Retinal pigment epithelial cell (primary cell): Measurements from ENCODE around the gene ADGRL3.
A peak's percentile ranks its signal among the peaks of the same experiment; 100 is the strongest.
"Not testable (repeated sequence)": the region's sequence is repeated elsewhere in the genome, so short reads cannot be mapped to it uniquely, and the experiment has no call there.

ENCODE experiments used
- DNase-seq: peaks from one replicate; pipeline ENCODE4 v3.0.0-alpha.2; 2010; ENCODE audit warnings: low read depth
- H3K4me3 ChIP-seq: 2 replicates; pipeline ENCODE4 v1.5.1; 2011; ENCODE audit warnings: mild to moderate bottlenecking, low read length, control low read depth, moderate library complexity
- TF ChIP-seq, protein P1 (sequence below): conservative IDR thresholded peaks from 2 replicates; pipeline ENCODE4 v1.5.1; 2011; ENCODE audit warnings: low read depth, low read length, control low read depth, inconsistent platforms

ADGRL3 gene

DNA sequence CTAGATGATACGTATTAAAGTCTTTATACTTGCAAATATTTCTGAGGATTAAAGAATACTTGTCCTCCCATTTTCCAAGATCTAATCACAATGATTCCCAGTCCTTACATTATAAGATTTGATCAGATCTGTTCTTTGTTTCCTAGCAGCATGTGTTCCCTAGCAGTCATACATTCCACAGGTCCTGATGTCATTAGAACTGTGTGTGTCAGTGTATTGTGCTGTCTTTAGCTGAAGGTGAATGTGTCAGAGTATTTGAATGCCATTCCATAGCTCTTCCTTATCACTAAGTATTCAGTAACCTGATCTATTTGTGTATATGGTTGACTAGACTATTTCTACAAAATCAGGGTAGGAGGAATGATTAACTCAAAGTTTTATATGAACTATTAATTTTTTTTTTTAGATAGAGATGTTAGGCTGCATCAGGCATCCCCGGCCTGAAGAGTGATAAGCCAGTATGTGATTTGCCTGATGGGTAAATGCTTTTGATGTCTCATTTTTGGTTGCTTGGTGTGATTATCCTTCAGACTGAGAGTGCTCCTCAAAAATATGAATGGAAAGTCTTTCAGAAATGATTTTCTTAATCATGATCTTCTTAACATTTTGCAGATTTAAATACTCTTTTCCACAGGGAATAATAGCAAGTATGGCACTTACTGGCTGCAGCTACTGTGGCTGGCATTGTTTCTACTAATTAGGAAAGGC is 4.4 kb downstream of the ADGRL3 start:
- H3K4me3 ChIP-seq, result no peak overlapping the region
- TF ChIP-seq, protein P1, sequence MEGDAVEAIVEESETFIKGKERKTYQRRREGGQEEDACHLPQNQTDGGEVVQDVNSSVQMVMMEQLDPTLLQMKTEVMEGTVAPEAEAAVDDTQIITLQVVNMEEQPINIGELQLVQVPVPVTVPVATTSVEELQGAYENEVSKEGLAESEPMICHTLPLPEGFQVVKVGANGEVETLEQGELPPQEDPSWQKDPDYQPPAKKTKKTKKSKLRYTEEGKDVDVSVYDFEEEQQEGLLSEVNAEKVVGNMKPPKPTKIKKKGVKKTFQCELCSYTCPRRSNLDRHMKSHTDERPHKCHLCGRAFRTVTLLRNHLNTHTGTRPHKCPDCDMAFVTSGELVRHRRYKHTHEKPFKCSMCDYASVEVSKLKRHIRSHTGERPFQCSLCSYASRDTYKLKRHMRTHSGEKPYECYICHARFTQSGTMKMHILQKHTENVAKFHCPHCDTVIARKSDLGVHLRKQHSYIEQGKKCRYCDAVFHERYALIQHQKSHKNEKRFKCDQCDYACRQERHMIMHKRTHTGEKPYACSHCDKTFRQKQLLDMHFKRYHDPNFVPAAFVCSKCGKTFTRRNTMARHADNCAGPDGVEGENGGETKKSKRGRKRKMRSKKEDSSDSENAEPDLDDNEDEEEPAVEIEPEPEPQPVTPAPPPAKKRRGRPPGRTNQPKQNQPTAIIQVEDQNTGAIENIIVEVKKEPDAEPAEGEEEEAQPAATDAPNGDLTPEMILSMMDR, result no peak
- DNase-seq, result peak; percentile 62

DNA sequence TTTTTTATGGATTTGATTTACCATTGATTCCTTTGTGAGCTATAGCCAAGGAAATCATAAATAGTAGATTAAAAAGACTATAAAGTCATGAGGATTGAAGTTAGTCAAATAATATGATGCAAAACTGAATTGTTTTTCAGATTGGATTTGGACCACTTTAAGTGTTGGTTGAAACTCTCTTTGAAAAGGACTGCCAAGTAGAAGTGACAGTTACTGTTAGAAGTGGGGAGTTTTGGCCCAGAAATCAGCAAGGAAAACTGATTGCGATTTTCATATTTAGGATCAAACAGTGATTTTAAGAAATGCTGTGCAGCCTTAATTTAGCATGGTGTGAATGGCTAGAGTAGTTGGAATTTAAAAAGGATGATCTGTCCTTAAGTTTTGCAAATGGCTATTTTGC is 4.9 kb downstream of the ADGRL3 start:
- TF ChIP-seq, protein P1, result no peak
- H3K4me3 ChIP-seq, result no peak overlapping the region
- no peak for DNase-seq

DNA sequence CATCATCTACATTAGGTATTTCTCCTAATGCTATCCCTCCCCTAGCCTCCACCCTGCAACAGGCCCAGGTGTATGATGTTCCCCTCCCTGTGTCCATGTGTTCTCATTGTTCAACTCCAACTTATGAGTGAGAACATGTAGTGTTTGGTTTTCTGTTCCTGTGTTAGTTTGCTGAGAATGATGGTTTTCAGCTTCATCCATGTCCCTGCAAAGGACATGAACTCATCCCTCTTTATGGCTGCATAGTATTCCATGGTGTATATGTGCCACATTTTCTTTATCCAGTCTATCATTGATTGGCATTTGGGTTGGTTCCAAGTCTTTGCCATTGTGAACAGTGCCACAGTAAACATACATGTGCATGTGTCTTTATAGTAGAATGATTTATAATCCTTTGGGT is 7.0 kb downstream of the ADGRL3 start:
- H3K4me3 ChIP-seq, DNase-seq: not testable (repeated sequence)

DNA sequence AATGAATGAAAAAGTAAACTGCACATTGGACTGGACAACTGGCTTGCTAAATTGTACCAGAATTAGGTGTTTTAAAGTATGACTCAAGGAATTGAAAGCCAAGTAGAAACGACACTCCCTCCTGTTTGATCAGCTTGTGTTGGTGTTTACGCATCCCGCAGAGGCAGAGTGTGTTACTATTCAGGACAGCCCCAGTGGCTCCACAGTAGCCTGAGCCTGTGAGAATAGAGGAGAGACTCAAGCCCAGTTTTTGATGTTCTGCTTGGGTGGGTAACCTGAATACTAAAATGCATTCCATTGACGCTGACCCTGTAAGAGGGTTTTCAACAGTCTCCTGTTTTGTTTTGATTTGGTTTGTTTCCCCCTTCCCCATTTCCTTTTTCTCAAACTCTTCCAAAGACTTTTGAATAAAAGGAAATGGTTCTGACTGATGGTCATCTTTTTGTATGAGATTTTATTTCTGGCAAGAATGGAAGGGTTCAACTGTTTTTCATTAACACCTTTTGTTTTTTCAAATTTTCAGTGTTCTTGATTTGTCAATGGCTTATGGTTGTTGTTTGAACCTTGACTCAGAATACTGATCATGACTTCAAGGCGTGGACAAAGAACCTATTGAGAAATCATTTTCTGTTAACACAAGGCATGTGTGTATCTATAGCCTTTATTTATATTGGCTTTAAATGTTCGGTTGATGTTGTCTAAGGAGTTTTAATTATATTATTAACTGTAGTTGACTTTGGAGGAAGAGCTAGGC is 10.2 kb downstream of the ADGRL3 start:
- no peak overlapping the region for H3K4me3 ChIP-seq
- DNase-seq, result no peak
- TF ChIP-seq, protein P1, result no peak

DNA sequence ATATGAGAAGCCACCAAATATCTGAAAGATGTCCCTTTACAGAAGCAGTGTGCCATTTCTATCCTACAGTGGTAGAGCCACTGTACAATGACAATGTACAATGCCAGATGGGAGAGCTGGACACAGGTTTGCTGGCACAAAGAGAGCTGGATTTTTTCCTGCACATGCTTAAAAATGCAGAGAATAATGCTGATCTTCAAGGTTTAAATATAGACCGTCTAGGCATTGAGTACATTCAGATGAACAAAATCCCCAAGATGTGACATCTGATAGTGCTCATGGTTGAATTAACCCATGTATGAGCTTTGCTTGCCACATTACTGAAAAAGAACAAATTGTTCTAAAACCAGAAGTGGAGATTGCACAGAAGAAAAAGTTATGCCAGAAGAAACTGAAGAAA is 11.7 kb downstream of the ADGRL3 start:
- DNase-seq, result no peak
- TF ChIP-seq, protein P1, result no peak
- H3K4me3 ChIP-seq, result no peak overlapping the region

DNA sequence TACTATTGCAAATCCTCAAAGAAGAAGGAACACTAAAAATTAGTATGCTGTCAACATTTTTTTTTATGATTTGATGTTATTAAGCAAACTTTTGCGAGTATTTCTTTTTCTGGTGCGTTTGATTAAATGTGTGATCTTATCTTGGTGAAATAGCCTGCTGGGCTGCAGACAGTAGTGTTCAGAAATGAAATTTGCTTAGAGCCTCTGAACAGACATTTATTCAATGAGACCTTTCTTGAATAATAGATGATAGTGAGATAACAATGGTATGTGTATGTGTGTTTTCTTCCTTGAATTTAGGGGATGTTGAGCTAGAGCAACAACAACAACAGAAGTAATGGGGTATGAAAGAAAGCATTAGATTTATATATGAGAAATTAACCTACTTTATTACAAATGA is 12.7 kb downstream of the ADGRL3 start:
- H3K4me3 ChIP-seq, result no peak overlapping the region
- TF ChIP-seq, protein P1, result no peak
- no peak for DNase-seq

DNA sequence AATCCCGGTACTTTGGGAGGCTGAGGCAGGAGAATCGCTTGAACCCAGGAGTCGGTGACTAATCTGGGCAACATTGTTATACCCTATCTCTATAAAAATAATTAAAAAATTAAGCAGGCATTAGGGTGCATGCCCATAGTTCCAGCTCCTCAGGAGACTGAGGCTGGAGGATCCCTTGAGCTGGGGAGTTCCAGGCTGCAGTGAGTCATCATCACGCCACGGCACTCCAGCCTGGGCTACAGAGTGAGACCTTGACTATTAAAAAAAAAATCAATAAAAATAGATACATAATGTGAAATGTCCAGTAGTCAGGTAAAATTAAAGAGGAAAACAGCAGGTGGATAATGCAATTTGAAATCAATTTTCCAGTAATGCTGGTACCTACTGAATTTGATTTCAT is 14.6 kb downstream of the ADGRL3 start:
- TF ChIP-seq, protein P1, result no peak
- DNase-seq, result no peak
- no peak overlapping the region for H3K4me3 ChIP-seq
